ENCODE results near the gene C2orf42.
"Not testable (repeated sequence)": the region's sequence is repeated elsewhere in the genome, so short reads cannot be mapped to it uniquely, and the experiment has no call there.

Gene C2orf42

GRCh38 chr2:70140791-70141211, 50.0 kb downstream of the C2orf42 start:
- DNase-seq (ENCODE audit: low read depth in 2 of 2): no peak
- H3K4me3 ChIP-seq (replicated peaks in 1 of 2; ENCODE audit: low read depth in 2 of 2, low read length in 2 of 2): no peak overlapping the region
- TF ChIP-seq CTCF (IDR thresholded peaks at IDR 0.05; ENCODE audit: low read depth, low read length): no peak

DNA sequence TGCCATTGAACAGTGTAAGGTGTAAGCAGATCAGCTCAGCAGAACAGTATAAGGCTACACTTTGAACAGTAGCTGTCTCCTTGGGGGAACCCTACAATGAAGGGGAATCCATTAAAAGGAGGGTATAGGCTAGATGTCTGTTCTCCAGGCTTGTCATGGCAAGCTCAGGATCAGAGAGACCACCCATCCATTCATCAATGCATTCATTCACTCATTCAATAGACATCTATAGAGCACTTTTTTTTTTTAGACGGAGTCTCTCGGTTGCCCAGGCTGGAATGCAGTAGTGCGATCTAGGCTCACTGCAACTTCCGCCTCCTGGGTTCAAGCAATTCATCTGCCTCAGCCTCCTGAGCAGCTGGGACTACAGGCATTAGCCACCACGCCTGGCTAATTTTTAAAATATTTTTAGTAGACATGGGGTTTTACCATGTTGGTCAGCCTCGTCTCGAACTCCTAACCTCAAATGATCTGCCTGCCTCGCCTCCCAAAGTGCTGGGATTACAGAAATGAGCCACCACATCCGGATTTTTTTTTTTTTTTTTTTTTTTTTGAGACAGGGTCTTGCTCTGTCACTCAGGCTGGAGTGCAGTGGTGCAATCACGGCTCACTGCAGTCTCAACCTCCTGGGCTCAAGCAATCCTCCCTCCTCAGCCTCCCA, 56.4 kb downstream of the C2orf42 start:
- not testable (repeated sequence) for DNase-seq (ENCODE audit: low read depth in 2 of 2); H3K4me3 ChIP-seq (replicated peaks in 1 of 2; ENCODE audit: low read depth in 2 of 2, low read length in 2 of 2)

DNA sequence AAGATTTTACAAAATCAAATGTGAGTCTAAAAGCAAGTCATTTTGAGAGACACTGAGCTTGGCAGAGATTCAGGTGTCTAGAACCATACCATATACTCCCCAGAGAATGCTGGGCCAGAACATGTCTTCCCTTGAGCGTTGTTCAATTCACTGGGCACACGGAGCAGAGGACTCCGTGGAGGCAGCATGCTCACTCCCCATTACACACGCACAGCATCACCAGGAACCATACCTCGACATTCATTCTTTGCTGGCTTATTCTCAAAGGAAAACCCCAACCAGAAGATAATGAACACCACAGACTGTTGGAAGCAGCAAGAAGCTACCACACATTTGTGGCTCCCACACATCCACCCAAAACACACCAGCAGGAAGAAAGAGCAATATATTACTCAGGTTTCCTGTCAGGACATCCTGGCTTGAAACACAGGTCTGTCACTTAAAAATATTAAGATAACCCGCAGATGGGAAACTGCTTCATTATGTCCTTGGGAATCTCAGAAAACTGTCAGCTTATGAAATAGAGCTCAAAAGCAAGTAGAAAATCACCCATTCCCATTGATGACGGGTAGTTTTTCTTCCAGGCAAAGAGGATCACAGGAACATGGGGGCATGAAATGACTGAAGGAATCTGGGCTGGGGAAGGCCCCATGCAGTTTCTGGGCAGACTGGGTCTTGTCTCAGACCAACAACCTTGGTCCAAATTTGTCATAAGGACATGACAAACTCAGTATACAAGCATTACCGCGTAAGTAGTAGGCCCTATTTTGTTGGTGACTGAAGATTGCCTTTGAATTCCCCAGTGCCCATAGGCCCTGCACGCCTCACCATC, 57.1 kb downstream of the C2orf42 start:
- DNase-seq (ENCODE audit: low read depth in 2 of 2): peak; percentile 35 to 53
- no peak overlapping the region for H3K4me3 ChIP-seq (replicated peaks in 1 of 2; ENCODE audit: low read depth in 2 of 2, low read length in 2 of 2)
- no peak for TF ChIP-seq CTCF (IDR thresholded peaks at IDR 0.05; ENCODE audit: low read depth, low read length)

GRCh38 chr2:70133127-70133452, 57.7 kb downstream of the C2orf42 start:
- DNase-seq (ENCODE audit: low read depth in 2 of 2): no peak
- no peak for TF ChIP-seq CTCF (IDR thresholded peaks at IDR 0.05; ENCODE audit: low read depth, low read length)
- no peak overlapping the region for H3K4me3 ChIP-seq (replicated peaks in 1 of 2; ENCODE audit: low read depth in 2 of 2, low read length in 2 of 2)

GRCh38 chr2:70132244-70133126, 58.3 kb downstream of the C2orf42 start:
- TF ChIP-seq CTCF (IDR thresholded peaks at IDR 0.05; ENCODE audit: low read depth, low read length): no peak
- peak; percentile 75 for DNase-seq (ENCODE audit: low read depth in 2 of 2)
- H3K4me3 ChIP-seq (replicated peaks in 1 of 2; ENCODE audit: low read depth in 2 of 2, low read length in 2 of 2): peak overlapping the region; percentile 12 to 16

- DNase-seq (ENCODE audit: low read depth in 2 of 2); H3K4me3 ChIP-seq (replicated peaks in 1 of 2; ENCODE audit: low read depth in 2 of 2, low read length in 2 of 2): not testable (repeated sequence)
These were observed 59.3 kb downstream of the C2orf42 start for GRCh38 chr2:70131344-70132143.

- DNase-seq (ENCODE audit: low read depth in 2 of 2): no peak
- no peak overlapping the region for H3K4me3 ChIP-seq (replicated peaks in 1 of 2; ENCODE audit: low read depth in 2 of 2, low read length in 2 of 2)
- no peak for TF ChIP-seq CTCF (IDR thresholded peaks at IDR 0.05; ENCODE audit: low read depth, low read length)
These were observed 62.8 kb downstream of the C2orf42 start for GRCh38 chr2:70128005-70128404.

Data from cardiac fibroblast (primary cell).